OCI-LY1 (cell line): ENCODE data around the gene RD3L.

Source experiments
- H2AFZ ChIP-seq: fragments of 200-600 bp; sonication (generic), shearing (Covaris generic); 2 replicates; pipeline ENCODE4 v1.6.0; 2014; ENCODE audit warnings: antibody characterized with exemption, mild to moderate bottlenecking, low read length
- H3F3A ChIP-seq: fragments of 200-600 bp; sonication (generic), shearing (Covaris generic); 2 replicates; pipeline ENCODE4 v1.6.0; 2014; ENCODE audit warnings: mild to moderate bottlenecking, antibody characterized with exemption, low read length, moderate library complexity; ENCODE audit not compliant: insufficient read depth
- H3K27ac ChIP-seq: fragments of 200-600 bp; sonication (generic); 2 replicates; pipeline ENCODE4 v1.5.1; 2014; ENCODE audit warnings: low read length, mixed run types, mild to moderate bottlenecking, low read depth; ENCODE audit not compliant: poor library complexity, severe bottlenecking
- H3K27me3 ChIP-seq: fragments of 200-600 bp; sonication (generic); 2 replicates; pipeline ENCODE4 v1.6.0; 2014; ENCODE audit warnings: antibody characterized with exemption, mild to moderate bottlenecking, low read length, moderate library complexity; ENCODE audit not compliant: insufficient read depth
- H3K36me3 ChIP-seq: fragments of 200-600 bp; sonication (generic); 2 replicates; pipeline ENCODE4 v1.6.1; 2014; ENCODE audit warnings: mild to moderate bottlenecking, antibody characterized with exemption, low read length, moderate library complexity, mixed read lengths; ENCODE audit not compliant: insufficient read depth
- H3K4me1 ChIP-seq: fragments of 200-600 bp; sonication (generic); 2 replicates; pipeline ENCODE4 v1.5.1; 2014; ENCODE audit warnings: mild to moderate bottlenecking, low read length, moderate library complexity; ENCODE audit not compliant: insufficient read depth, severe bottlenecking
- H3K4me2 ChIP-seq: fragments of 200-600 bp; sonication (generic), shearing (Covaris generic); 2 replicates; pipeline ENCODE4 v1.6.1; 2014; ENCODE audit warnings: low read length
- H3K4me3 ChIP-seq: fragments of 200-600 bp; sonication (generic); 2 replicates; pipeline ENCODE4 v1.5.1; 2014; ENCODE audit warnings: low read length, low read depth, mild to moderate bottlenecking, mixed read lengths; ENCODE audit not compliant: poor library complexity, severe bottlenecking
- H3K79me2 ChIP-seq: fragments of 200-600 bp; shearing (Covaris generic); 2 replicates; pipeline ENCODE4 v1.6.1; 2016; ENCODE audit warnings: mixed run types, low read length, mixed read lengths; ENCODE audit not compliant: insufficient read depth
- H3K9ac ChIP-seq: fragments of 200-600 bp; sonication (generic), shearing (Covaris generic); 2 replicates; pipeline ENCODE4 v1.6.1; 2014; ENCODE audit warnings: mild to moderate bottlenecking, low read length, mixed read lengths
- H3K9me2 ChIP-seq: fragments of 200-600 bp; sonication (generic), shearing (Covaris generic); 2 replicates; pipeline ENCODE4 v1.6.1; 2014; ENCODE audit warnings: low read depth, mild to moderate bottlenecking, low read length, mixed read lengths
- H3K9me3 ChIP-seq: fragments of 200-600 bp; shearing (Covaris generic); 2 replicates; pipeline ENCODE4 v1.6.1; 2014; ENCODE audit warnings: low read length, mixed read lengths
- H4K20me1 ChIP-seq: fragments of 200-600 bp; sonication (generic), shearing (Covaris generic); 2 replicates; pipeline ENCODE4 v1.6.0; 2016; ENCODE audit warnings: mild to moderate bottlenecking, low read length; ENCODE audit not compliant: insufficient read depth
- EZH2 ChIP-seq: fragments of 200-600 bp; sonication (generic), shearing (Covaris generic); IDR thresholded peaks from 2 replicates; pipeline ENCODE4 v1.8.0; 2017; ENCODE audit warnings: borderline replicate concordance, mixed run types, mild to moderate bottlenecking, antibody characterized with exemption, low read length, moderate library complexity, mixed read lengths
- TF ChIP-seq, protein P1 (sequence below): fragments of 200-600 bp; sonication (generic), shearing (Covaris generic); IDR thresholded peaks from 2 replicates; pipeline ENCODE4 v1.5.1; 2017; ENCODE audit warnings: mild to moderate bottlenecking, antibody characterized with exemption, low read length, moderate library complexity, mixed read lengths

Gene RD3L

GRCh38 chr14:103935102-103935501 lies 7.2 kb downstream of the RD3L start:
- Histone ChIP-seq H3K27ac (no peak overlapping the region), H4K20me1 (no peaks in the 10 kb centered on the region), H3K79me2 (no peaks in the 10 kb centered on the region), H3K9me3 (no peaks in the 10 kb centered on the region), H3K4me2 (no peak overlapping the region), H3K9me2 (no peaks in the 10 kb centered on the region), H3K9ac (no peak overlapping the region), H3K4me3 (no peak overlapping the region), H2AFZ (no peak overlapping the region), H3K27me3 (no peaks in the 10 kb centered on the region), H3F3A (no peaks in the 10 kb centered on the region), H3K4me1 (peaks cover 5% of the 10 kb centered on the region), H3K36me3 (no peaks in the 10 kb centered on the region)
- no peak for TF ChIP-seq EZH2
- TF ChIP-seq, protein P1, sequence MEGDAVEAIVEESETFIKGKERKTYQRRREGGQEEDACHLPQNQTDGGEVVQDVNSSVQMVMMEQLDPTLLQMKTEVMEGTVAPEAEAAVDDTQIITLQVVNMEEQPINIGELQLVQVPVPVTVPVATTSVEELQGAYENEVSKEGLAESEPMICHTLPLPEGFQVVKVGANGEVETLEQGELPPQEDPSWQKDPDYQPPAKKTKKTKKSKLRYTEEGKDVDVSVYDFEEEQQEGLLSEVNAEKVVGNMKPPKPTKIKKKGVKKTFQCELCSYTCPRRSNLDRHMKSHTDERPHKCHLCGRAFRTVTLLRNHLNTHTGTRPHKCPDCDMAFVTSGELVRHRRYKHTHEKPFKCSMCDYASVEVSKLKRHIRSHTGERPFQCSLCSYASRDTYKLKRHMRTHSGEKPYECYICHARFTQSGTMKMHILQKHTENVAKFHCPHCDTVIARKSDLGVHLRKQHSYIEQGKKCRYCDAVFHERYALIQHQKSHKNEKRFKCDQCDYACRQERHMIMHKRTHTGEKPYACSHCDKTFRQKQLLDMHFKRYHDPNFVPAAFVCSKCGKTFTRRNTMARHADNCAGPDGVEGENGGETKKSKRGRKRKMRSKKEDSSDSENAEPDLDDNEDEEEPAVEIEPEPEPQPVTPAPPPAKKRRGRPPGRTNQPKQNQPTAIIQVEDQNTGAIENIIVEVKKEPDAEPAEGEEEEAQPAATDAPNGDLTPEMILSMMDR: no peak

GRCh38 chr14:103932791-103933490 lies 9.4 kb downstream of the RD3L start:
- peaks cover 5% of the 10 kb centered on the region for H3K4me1 ChIP-seq
- no peak overlapping the region for H3K4me2 ChIP-seq
- no peaks in the 10 kb centered on the region for H3K9me2 ChIP-seq
- no peak overlapping the region for H3K4me3 ChIP-seq
- no peaks in the 10 kb centered on the region for H3K79me2 ChIP-seq
- no peaks in the 10 kb centered on the region for H4K20me1 ChIP-seq
- H3K9ac ChIP-seq: no peak overlapping the region
- H3K27me3 ChIP-seq: no peaks in the 10 kb centered on the region
- TF ChIP-seq, protein P1: no peak
- TF ChIP-seq EZH2: no peak
- no peaks in the 10 kb centered on the region for H3K36me3 ChIP-seq
- H3K9me3 ChIP-seq: no peaks in the 10 kb centered on the region
- H2AFZ ChIP-seq: no peak overlapping the region
- H3F3A ChIP-seq: no peaks in the 10 kb centered on the region
- H3K27ac ChIP-seq: no peak overlapping the region

DNA sequence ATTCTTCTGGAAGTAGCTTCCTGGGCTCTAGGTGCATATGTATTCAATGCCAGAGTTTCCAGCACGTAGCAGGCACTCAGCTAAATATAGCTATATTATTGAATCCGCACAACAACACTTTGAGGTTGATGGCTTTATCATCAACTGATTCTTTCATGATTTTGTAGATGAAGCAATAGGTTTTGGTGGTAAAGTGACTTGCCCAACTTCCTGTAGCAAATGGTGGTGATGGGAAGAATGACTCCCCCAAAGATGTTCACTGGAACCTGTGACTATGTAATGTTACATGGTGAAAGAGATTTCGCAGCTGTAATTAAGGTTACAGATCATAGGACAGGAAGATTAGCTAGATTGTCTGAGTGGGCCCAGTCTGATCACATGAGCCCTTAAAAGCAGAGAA lies 10.9 kb downstream of the RD3L start:
- Histone ChIP-seq H3K27ac (no peak overlapping the region), H3K9ac (no peak overlapping the region), H3K36me3 (no peaks in the 10 kb centered on the region), H3K4me1 (peaks cover 5% of the 10 kb centered on the region), H3F3A (no peaks in the 10 kb centered on the region), H2AFZ (no peak overlapping the region), H4K20me1 (no peaks in the 10 kb centered on the region), H3K79me2 (no peaks in the 10 kb centered on the region), H3K27me3 (no peaks in the 10 kb centered on the region), H3K9me2 (no peaks in the 10 kb centered on the region), H3K4me2 (no peak overlapping the region), H3K9me3 (no peaks in the 10 kb centered on the region), H3K4me3 (no peak overlapping the region)
- no peak for TF ChIP-seq EZH2
- TF ChIP-seq, protein P1: no peak
